Measurements from ENCODE around the gene RCCD1.

RCCD1 gene

DNA sequence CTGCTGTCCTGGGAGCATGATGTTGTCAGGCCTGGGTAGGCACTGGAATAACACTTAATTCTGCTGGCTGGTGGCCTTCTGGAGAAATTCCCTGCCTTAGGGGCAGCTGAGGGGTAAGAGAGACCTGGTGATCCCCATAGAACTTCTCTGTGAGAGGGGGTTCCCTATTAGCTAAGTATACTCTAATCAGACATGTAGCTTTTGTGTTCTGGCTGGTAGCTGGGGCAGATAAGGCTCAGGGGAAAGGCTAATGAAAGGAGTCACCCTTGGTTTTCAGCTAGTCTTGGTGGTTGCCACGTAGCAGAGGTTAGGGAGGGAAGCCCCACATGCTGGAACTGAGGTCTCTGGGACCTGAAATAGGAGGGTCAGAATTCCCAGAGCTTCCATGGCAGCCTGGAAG lies 21.4 kb upstream of the RCCD1 start:
- H3K4me1 ChIP-seq (ENCODE audit: control insufficient read depth, insufficient read depth, low read length, unreplicated experiment), result peaks cover 28% of the 10 kb centered on the region
- no peak overlapping the region for H3K27ac ChIP-seq (ENCODE audit: low read depth, low read length)
- H2AFZ ChIP-seq (ENCODE audit: low read length, unreplicated experiment), result no peak overlapping the region
- H3K4me3 ChIP-seq (ENCODE audit: low read depth, low read length), result no peak overlapping the region
- H3K27me3 ChIP-seq (ENCODE audit: insufficient read depth, low read length), result no peaks in the 10 kb centered on the region
- no peaks in the 10 kb centered on the region for H3K36me3 ChIP-seq (ENCODE audit: insufficient read depth, low read length)
- peaks cover 22% of the 10 kb centered on the region for H3K79me2 ChIP-seq (ENCODE audit: control insufficient read depth, insufficient read depth, low read length, unreplicated experiment)

DNA sequence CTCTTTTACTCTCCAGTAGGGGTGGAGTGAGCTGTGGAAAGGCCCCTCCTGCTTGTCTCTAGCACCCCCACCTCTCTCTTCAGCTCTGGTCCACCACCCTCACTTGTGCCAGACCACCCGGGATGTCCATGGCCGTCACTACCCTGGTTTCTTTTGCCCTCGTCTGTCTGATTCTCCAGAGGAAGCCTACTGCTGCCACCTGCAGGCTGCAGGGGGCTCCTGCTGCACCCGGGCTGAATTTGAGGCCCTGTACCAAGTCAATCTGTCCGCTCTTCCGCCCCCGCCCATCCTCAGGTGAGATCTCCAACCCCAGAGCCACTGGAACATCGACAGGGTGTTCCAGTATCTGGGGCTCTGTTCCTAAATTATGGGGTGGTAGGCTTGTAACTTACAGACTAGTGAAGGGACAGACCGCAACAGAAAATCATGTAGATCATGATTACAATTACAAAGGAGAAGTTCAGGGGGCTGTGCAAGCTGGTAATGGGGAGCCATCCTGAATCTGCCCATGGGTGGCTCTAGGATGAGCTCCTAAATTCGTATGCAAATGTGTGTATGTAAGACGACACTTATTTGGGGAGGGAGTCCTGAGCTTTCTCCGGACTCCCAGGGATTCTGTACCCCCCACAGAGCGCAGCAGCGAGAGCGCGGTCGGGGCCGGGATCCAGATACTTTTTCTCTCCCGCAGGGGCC lies 20.3 kb upstream of the RCCD1 start:
- H3K36me3 ChIP-seq (ENCODE audit: insufficient read depth, low read length), result peaks cover 5% of the 10 kb centered on the region; the same call in 1 of the 2 replicates
- peak overlapping the region; percentile 59 for H2AFZ ChIP-seq (ENCODE audit: low read length, unreplicated experiment)
- H3K4me1 ChIP-seq (ENCODE audit: control insufficient read depth, insufficient read depth, low read length, unreplicated experiment), result peaks cover 20% of the 10 kb centered on the region
- H3K4me3 ChIP-seq (ENCODE audit: low read depth, low read length), result peak overlapping the region; percentile 99
- peaks cover 23% of the 10 kb centered on the region for H3K79me2 ChIP-seq (ENCODE audit: control insufficient read depth, insufficient read depth, low read length, unreplicated experiment)
- no peaks in the 10 kb centered on the region for H3K27me3 ChIP-seq (ENCODE audit: insufficient read depth, low read length)
- no peak overlapping the region for H3K27ac ChIP-seq (ENCODE audit: low read depth, low read length)

DNA sequence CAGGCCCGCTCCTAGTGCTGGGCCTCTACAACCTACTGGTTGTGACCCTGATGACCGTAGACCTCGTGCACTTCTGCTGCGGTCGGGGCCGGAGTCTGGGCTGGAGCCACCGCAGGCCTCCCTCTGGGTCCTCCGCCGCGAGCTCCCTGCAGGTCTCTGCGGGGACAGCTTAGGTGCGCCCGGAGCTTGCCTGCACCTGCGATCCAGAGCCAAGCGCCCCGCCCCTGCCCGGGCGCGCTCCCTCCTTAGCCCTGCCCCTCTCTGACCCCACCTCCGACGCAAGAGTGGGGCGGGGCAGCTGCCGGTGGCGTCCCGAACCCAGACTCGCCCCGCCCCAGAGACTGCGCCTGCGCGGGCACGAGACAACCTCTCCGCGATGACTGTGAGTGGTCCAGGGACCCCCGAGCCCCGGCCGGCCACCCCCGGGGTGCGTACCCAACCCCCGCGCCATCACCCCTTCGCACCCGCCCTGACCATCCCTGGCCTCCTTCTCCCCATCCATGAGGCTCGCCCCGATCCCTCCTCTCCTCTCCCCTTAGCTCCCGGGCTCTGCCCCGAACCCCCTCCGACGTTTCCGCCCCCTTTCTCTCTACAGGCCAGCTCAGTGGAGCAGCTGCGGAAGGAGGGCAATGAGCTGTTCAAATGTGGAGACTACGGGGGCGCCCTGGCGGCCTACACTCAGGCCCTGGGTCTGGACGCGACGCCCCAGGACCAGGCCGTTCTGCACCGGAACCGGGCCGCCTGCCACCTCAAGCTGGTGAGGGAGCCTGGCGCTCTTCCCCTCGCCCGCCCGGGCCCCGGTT lies 19.5 kb upstream of the RCCD1 start, which contains the start of gene UNC45A:
TSS of gene UNC45A (plus strand) at position 337 of the 803 bp plus-strand sequence. CDS start at position 377, 40 bp downstream.
- Histone ChIP-seq H2AFZ (ENCODE audit: low read length, unreplicated experiment) (peak within 1 kb of the TSS; percentile 72), H3K36me3 (ENCODE audit: insufficient read depth, low read length) (peaks cover 10% of the 10 kb centered on the region; the same call in 1 of the 2 replicates), H3K4me1 (ENCODE audit: control insufficient read depth, insufficient read depth, low read length, unreplicated experiment) (peaks cover 18% of the 10 kb centered on the region), H3K4me3 (ENCODE audit: low read depth, low read length) (peak within 1 kb of the TSS; percentile 99), H3K27me3 (ENCODE audit: insufficient read depth, low read length) (no peaks in the 10 kb centered on the region), H3K79me2 (ENCODE audit: control insufficient read depth, insufficient read depth, low read length, unreplicated experiment) (peaks cover 23% of the 10 kb centered on the region), H3K27ac (ENCODE audit: low read depth, low read length) (no peak within 1 kb of the TSS; the same call in 1 of the 2 replicates)

DNA sequence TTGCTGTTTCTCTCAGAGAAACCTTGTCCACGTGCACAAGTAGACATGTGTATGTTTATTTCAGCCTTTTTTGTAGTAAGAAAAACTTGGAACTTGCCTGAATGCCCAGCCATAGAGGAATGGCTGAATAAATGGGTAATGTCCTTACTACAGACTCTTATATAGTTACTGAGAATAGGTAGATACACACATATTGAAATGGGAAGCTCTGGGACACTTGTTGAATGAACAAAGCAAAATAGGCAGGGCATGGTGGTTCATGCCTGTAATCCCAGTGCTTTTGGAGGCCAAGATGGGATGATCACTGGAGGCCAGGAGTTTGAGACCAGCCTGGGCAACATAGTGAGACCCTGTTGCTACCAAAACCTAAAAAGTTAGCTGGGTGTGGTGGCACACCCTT lies 17.9 kb upstream of the RCCD1 start:
- Histone ChIP-seq H3K36me3 (ENCODE audit: insufficient read depth, low read length) (peaks cover 14% of the 10 kb centered on the region; the same call in 1 of the 2 replicates), H2AFZ (ENCODE audit: low read length, unreplicated experiment) (no peak overlapping the region), H3K79me2 (ENCODE audit: control insufficient read depth, insufficient read depth, low read length, unreplicated experiment) (peaks cover 23% of the 10 kb centered on the region), H3K27ac (ENCODE audit: low read depth, low read length) (no peak overlapping the region), H3K4me1 (ENCODE audit: control insufficient read depth, insufficient read depth, low read length, unreplicated experiment) (peaks cover 17% of the 10 kb centered on the region), H3K4me3 (ENCODE audit: low read depth, low read length) (peak overlapping the region; percentile 99), H3K27me3 (ENCODE audit: insufficient read depth, low read length) (no peaks in the 10 kb centered on the region)

DNA sequence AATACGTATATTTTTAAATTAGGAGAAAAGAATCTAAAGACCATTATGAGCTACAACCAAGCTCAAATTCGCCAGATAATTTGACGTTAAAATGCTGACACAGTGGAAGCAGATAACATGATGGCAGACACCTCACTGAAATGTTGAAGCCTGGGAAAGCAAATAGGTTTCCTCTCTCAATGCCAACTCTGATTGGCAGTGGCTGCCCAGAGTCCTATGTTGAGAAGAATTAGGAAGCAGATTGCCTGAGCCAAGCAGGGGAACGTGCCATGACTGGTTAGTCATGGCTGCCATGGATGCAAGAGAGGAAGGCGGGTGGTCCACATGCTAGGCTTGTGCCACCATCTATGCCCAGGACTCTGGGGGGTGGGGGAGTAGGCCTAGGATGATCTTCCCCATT lies 16.4 kb upstream of the RCCD1 start:
- Histone ChIP-seq H3K36me3 (ENCODE audit: insufficient read depth, low read length) (peaks cover 17% of the 10 kb centered on the region; the same call in 1 of the 2 replicates), H3K4me3 (ENCODE audit: low read depth, low read length) (no peak overlapping the region), H2AFZ (ENCODE audit: low read length, unreplicated experiment) (no peak overlapping the region), H3K79me2 (ENCODE audit: control insufficient read depth, insufficient read depth, low read length, unreplicated experiment) (peaks cover 23% of the 10 kb centered on the region), H3K27me3 (ENCODE audit: insufficient read depth, low read length) (no peaks in the 10 kb centered on the region), H3K4me1 (ENCODE audit: control insufficient read depth, insufficient read depth, low read length, unreplicated experiment) (peaks cover 16% of the 10 kb centered on the region), H3K27ac (ENCODE audit: low read depth, low read length) (no peak overlapping the region)

DNA sequence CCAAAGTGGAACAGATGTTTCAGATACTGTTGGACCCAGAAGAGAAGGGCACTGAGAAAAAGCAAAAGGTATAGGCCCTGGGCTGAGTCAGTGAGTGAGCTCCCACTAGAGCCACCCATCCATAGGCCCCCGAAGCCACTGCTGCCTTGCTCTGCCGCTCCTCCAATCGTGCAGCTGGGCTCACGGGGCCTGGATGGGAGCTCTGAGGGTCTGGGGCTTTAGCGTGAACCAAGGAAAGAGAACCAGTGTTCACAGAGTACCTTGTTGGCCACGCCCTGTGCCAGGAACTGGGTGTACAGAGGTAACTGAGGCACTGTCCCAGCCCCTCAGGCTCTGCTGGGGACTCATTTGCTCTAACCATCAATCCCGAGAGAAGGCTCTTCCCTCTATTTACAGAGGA lies 14.9 kb upstream of the RCCD1 start:
- peaks cover 22% of the 10 kb centered on the region; the same call in 1 of the 2 replicates for H3K36me3 ChIP-seq (ENCODE audit: insufficient read depth, low read length)
- no peak overlapping the region for H3K4me3 ChIP-seq (ENCODE audit: low read depth, low read length)
- peaks cover 23% of the 10 kb centered on the region for H3K79me2 ChIP-seq (ENCODE audit: control insufficient read depth, insufficient read depth, low read length, unreplicated experiment)
- no peaks in the 10 kb centered on the region for H3K27me3 ChIP-seq (ENCODE audit: insufficient read depth, low read length)
- peaks cover 12% of the 10 kb centered on the region for H3K4me1 ChIP-seq (ENCODE audit: control insufficient read depth, insufficient read depth, low read length, unreplicated experiment)
- H3K27ac ChIP-seq (ENCODE audit: low read depth, low read length), result no peak overlapping the region
- no peak overlapping the region for H2AFZ ChIP-seq (ENCODE audit: low read length, unreplicated experiment)

DNA sequence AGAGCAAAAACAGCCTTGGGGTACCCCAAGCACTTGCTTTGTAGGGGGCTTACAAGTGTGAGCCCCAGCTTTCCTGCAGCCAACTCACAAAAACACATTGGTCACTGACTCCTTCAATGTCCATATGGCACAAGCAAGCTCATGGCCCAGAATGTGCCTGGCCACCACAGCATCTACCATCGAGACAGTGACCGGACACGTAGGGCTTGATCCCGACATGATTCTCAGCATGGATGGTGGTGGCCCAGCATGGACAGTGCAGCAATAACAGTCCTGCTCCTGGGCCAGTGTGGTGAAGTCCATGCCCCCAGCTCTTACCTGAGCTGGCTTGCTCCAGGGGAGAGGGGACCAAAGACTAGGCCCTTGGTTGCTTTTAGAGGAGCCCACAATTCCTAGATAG lies 13.6 kb upstream of the RCCD1 start:
- H3K36me3 ChIP-seq (ENCODE audit: insufficient read depth, low read length), result peaks cover 26% of the 10 kb centered on the region; the same call in 1 of the 2 replicates
- H3K4me3 ChIP-seq (ENCODE audit: low read depth, low read length), result no peak overlapping the region
- peaks cover 10% of the 10 kb centered on the region for H3K4me1 ChIP-seq (ENCODE audit: control insufficient read depth, insufficient read depth, low read length, unreplicated experiment)
- no peak overlapping the region for H2AFZ ChIP-seq (ENCODE audit: low read length, unreplicated experiment)
- H3K27ac ChIP-seq (ENCODE audit: low read depth, low read length), result no peak overlapping the region
- H3K27me3 ChIP-seq (ENCODE audit: insufficient read depth, low read length), result no peaks in the 10 kb centered on the region
- H3K79me2 ChIP-seq (ENCODE audit: control insufficient read depth, insufficient read depth, low read length, unreplicated experiment), result peaks cover 16% of the 10 kb centered on the region

DNA sequence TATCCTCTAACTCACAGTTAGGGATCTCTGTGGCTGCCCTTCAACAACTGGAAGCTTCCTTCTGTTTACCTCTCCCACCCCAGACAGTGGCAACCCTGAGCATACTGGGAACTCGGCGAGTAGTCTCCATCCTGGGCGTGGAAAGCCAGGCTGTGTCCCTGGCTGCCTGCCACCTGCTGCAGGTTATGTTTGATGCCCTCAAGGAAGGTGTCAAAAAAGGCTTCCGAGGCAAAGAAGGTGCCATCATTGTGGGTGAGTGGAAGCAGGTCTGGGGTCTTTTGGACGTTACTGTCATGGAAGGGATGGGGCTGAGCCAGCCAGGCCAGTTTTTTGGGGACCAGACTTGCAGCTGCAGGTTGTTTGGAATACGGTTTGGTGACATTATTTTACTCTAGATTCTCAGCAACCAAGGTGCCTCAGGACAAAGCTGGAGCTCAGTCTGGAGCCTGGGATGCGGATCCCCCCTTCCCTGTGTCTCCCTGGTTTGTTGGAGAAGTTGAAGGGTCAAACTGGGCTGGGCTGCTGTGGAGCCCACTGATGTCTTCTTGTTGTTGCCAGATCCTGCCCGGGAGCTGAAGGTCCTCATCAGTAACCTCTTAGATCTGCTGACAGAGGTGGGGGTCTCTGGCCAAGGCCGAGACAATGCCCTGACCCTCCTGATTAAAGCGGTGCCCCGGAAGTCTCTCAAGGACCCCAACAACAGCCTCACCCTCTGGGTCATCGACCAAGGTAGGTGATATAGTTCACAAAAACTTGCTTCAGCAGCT lies 12.1 kb upstream of the RCCD1 start:
- H3K79me2 ChIP-seq (ENCODE audit: control insufficient read depth, insufficient read depth, low read length, unreplicated experiment), result peaks cover 6% of the 10 kb centered on the region
- H3K4me3 ChIP-seq (ENCODE audit: low read depth, low read length), result no peak overlapping the region
- H3K36me3 ChIP-seq (ENCODE audit: insufficient read depth, low read length), result peaks cover 36% of the 10 kb centered on the region; the same call in 1 of the 2 replicates
- no peak overlapping the region for H3K27ac ChIP-seq (ENCODE audit: low read depth, low read length)
- no peak overlapping the region for H2AFZ ChIP-seq (ENCODE audit: low read length, unreplicated experiment)
- no peaks in the 10 kb centered on the region for H3K4me1 ChIP-seq (ENCODE audit: control insufficient read depth, insufficient read depth, low read length, unreplicated experiment)
- H3K27me3 ChIP-seq (ENCODE audit: insufficient read depth, low read length), result no peaks in the 10 kb centered on the region

DNA sequence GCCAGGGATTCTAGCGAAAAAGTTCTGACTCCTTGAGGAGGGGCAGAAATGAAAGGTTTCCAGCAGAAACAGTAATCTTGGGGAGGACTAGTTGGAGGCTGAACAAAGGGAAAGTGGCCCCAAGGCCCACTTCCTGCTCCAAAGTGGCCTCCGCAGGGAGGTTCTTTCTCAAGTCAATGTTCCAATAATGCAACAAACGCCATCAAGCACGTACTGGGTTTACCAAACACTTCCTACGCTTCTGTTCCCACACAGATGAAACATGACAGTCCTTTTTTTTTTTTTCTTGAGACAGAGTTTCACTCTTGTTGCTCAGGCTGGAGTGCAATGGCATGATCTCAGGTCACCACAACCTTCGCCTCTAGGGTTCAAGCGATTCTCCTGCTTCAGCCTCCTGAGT lies 9.6 kb upstream of the RCCD1 start:
- H3K27me3 ChIP-seq (ENCODE audit: insufficient read depth, low read length), result no peaks in the 10 kb centered on the region
- no peak overlapping the region for H3K27ac ChIP-seq (ENCODE audit: low read depth, low read length)
- H3K36me3 ChIP-seq (ENCODE audit: insufficient read depth, low read length), result peaks cover 35% of the 10 kb centered on the region; the same call in 1 of the 2 replicates
- peaks cover 8% of the 10 kb centered on the region for H3K4me1 ChIP-seq (ENCODE audit: control insufficient read depth, insufficient read depth, low read length, unreplicated experiment)
- H2AFZ ChIP-seq (ENCODE audit: low read length, unreplicated experiment), result no peak overlapping the region
- no peaks in the 10 kb centered on the region for H3K79me2 ChIP-seq (ENCODE audit: control insufficient read depth, insufficient read depth, low read length, unreplicated experiment)
- H3K4me3 ChIP-seq (ENCODE audit: low read depth, low read length), result no peak overlapping the region

DNA sequence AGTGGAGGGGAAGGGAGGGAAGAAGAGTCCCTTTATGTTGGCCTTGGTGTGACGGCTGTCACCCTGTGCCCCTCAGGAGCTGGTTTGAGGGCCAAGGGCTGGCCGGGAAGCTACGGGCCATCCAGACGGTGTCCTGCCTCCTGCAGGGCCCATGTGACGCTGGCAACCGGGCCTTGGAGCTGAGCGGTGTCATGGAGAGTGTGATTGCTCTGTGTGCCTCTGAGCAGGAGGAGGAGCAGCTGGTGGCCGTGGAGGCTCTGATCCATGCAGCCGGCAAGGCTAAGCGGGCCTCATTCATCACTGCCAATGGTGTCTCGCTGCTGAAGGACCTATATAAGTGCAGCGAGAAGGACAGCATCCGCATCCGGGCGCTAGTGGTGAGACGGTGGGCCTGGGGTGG lies 8.1 kb upstream of the RCCD1 start:
- Histone ChIP-seq H3K36me3 (ENCODE audit: insufficient read depth, low read length) (peaks cover 40% of the 10 kb centered on the region; the same call in 1 of the 2 replicates), H3K4me3 (ENCODE audit: low read depth, low read length) (no peak overlapping the region), H3K27ac (ENCODE audit: low read depth, low read length) (no peak overlapping the region)

More for the DNA sequence above, 8.1 kb upstream of the RCCD1 start:
- Histone ChIP-seq H3K4me1 (ENCODE audit: control insufficient read depth, insufficient read depth, low read length, unreplicated experiment) (peaks cover 8% of the 10 kb centered on the region), H3K79me2 (ENCODE audit: control insufficient read depth, insufficient read depth, low read length, unreplicated experiment) (no peaks in the 10 kb centered on the region), H3K27me3 (ENCODE audit: insufficient read depth, low read length) (no peaks in the 10 kb centered on the region), H2AFZ (ENCODE audit: low read length, unreplicated experiment) (no peak overlapping the region)

All from ACC112 (cell line).